ENCODE data around the gene CR1L. TPM values are rescaled to one million over a fixed set of nuclear protein-coding genes. Genes with fewer than 3 reads are reported as not detected.
A peak's percentile ranks its signal among the peaks of the same experiment; 100 is the strongest.

The CR1L gene
- total and polyA plus RNA-seq, 2 donors (not counting 3 experiments of a cell fraction or from before 2014, with no cell fraction given): not detected

DNA sequence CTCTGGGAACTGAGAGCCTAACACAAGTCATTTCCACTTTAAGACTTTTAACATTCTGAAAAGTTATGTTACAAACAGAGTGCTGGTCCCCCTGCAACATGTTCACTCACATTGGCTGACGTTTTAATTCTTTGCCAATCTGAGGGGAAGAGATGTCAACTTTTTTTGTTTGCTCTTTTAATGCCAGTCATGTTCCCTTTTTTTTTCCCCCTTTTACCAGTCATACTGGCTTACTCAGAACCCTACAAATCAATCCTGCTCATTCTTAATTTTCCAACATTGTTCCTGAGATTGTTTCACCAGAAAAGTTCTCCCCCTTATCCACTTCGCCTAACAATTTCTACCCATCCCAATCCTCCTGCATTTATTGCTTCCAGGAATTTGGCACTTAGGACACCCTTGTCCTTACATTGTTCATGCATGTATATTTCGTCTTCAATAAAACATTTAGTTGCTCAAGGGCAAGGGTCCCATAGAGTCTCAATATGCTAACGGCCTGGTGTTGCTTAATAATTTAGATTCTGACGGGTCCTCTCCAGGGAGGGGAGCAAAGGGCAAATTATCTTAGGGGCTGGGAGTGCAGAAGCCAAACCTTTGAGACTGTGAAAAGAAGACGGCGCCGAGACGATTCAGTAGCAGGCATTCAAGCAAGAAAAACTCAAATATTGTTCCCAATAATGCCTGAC lies 624 bp upstream of the CR1L start:
- BruUV-seq (replicated peaks): no TSS peak

More for the DNA sequence above, 624 bp upstream of the CR1L start:
- Histone ChIP-seq H3K79me2 (ENCODE audit: control insufficient read depth, insufficient read depth, low read length) (no peaks in the 10 kb centered on the region), H3K36me3 (ENCODE audit: control insufficient read depth in 2 of 2, extremely low read depth in 1 of 2, insufficient read depth in 2 of 2, low read length in 2 of 2) (no peaks in the 10 kb centered on the region), H3K9ac (replicated peaks; ENCODE audit: extremely low read depth, insufficient read depth, low read length) (no peak overlapping the region), H3K4me1 (ENCODE audit: control insufficient read depth, extremely low read depth, insufficient read depth, low read length) (peaks cover 10% of the 10 kb centered on the region), H3K4me2 (ENCODE audit: insufficient read depth, low read length) (peak overlapping the region; percentile 88), H4K20me1 (replicated peaks; ENCODE audit: control insufficient read depth, extremely low read depth, insufficient read depth, low read length) (no peaks in the 10 kb centered on the region), H3K4me3 (replicated peaks in 1 of 3; ENCODE audit: insufficient read depth in 1 of 3, low read depth in 1 of 3, low read length in 3 of 3) (peak overlapping the region in 2 of 3 experiments; percentile 35 to 83), H3K27ac (ENCODE audit: insufficient read depth, low read depth, low read length) (no peak overlapping the region), H3K27me3 (ENCODE audit: control insufficient read depth in 2 of 2, insufficient read depth in 2 of 2, low read length in 2 of 2) (peaks cover 6 to 41% of the 10 kb centered on the region in 2 experiments), H3K9me3 (replicated peaks; ENCODE audit: control insufficient read depth, insufficient read depth, low read length) (no peaks in the 10 kb centered on the region), H3K9me1 (replicated peaks; ENCODE audit: control insufficient read depth, extremely low read depth, insufficient read depth, low read length) (no peaks in the 10 kb centered on the region), H2AFZ (ENCODE audit: low read depth, low read length) (peak overlapping the region; percentile 35)
- intact Hi-C loops (cut with micrococcal nuclease) (no loop called here), dilution Hi-C loops (cut with MboI; ENCODE audit: extremely low pct_ligation_motif_present, low sequenced_read_pairs) (no loop called here)
- FAIRE-seq: no peak
- DNase-seq (ENCODE audit: low read depth, low spot score): no peak
- CTCF ChIA-PET: no interaction called here
- POLR2A ChIA-PET: no interaction called here
- TF ChIP-seq JUN (IDR thresholded peaks at IDR 0.05; ENCODE audit: borderline replicate concordance, insufficient read depth, insufficient read length, low read depth) (no peak), FOS (IDR thresholded peaks at IDR 0.05; ENCODE audit: borderline replicate concordance, insufficient read depth, low read length) (no peak), MYC (IDR thresholded peaks at IDR 0.05; ENCODE audit: low read depth, low read length) (no peak), POLR2A (IDR thresholded peaks at IDR 0.05; ENCODE audit: low read depth, low read length) (no peak), POLR2AphosphoS5 (IDR thresholded peaks at IDR 0.05; ENCODE audit: insufficient read depth, low read depth, low read length) (no peak), GATA2 (IDR thresholded peaks at IDR 0.05; ENCODE audit: insufficient read depth, insufficient read length, low read depth, low read length) (no peak), EZH2 (IDR thresholded peaks at IDR 0.05; ENCODE audit: borderline replicate concordance, low read depth, low read length, severe bottlenecking) (no peak)
- TF ChIP-seq, protein P1, sequence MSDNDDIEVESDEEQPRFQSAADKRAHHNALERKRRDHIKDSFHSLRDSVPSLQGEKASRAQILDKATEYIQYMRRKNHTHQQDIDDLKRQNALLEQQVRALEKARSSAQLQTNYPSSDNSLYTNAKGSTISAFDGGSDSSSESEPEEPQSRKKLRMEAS (IDR thresholded peaks at IDR 0.05; ENCODE audit: insufficient read depth, insufficient read length): no peak
- TF ChIP-seq, protein P2, sequence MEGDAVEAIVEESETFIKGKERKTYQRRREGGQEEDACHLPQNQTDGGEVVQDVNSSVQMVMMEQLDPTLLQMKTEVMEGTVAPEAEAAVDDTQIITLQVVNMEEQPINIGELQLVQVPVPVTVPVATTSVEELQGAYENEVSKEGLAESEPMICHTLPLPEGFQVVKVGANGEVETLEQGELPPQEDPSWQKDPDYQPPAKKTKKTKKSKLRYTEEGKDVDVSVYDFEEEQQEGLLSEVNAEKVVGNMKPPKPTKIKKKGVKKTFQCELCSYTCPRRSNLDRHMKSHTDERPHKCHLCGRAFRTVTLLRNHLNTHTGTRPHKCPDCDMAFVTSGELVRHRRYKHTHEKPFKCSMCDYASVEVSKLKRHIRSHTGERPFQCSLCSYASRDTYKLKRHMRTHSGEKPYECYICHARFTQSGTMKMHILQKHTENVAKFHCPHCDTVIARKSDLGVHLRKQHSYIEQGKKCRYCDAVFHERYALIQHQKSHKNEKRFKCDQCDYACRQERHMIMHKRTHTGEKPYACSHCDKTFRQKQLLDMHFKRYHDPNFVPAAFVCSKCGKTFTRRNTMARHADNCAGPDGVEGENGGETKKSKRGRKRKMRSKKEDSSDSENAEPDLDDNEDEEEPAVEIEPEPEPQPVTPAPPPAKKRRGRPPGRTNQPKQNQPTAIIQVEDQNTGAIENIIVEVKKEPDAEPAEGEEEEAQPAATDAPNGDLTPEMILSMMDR (IDR thresholded peaks at IDR 0.05; ENCODE audit: extremely low read depth in 1 of 2, insufficient read depth in 1 of 2, low read depth in 1 of 2, low read length in 2 of 2): no peak

Measured in endothelial cell of umbilical vein (primary cell).